H1 (cell line): ENCODE data around the gene PIP5K1C. TPM values are rescaled to one million over a fixed set of nuclear protein-coding genes. Genes with fewer than 3 reads are reported as not detected.

ENCODE experiments used
- ATF2 ChIP-seq: IDR thresholded peaks from 2 replicates; pipeline ENCODE4 v1.6.1; 2012; ENCODE audit warnings: low read length, inconsistent platforms
- RFX5 ChIP-seq: IDR thresholded peaks from 2 replicates; pipeline ENCODE4 v1.6.1; 2011; ENCODE audit warnings: low read depth, low read length, improper control_type of control experiment, borderline replicate concordance
- polyA plus RNA-seq, 7 experiments: library from polyadenylated mRNA; depleted of rRNA in 3 of 7; stranded (reverse) in 5 of 7; unstranded in 2 of 7; fragments of >200 nt in 5 of 7; fragments of 200-250 nt in 2 of 7; gene quantifications; 1 replicate in 5 of 7; 2 replicates in 1 of 7; 4 replicates in 1 of 7; pipeline versions ENCODE4 v1.2.1 to v1.2.3, GENCODE V29; 2011 to 2013; ENCODE audit warnings: missing spikeins in 2 of 7, mixed read lengths in 2 of 7
- total RNA-seq: library from RNA; stranded (reverse); fragmentation: NEBNext Ultra II Directional; extraction: Animal tissue kit (Norgen Biotek cat#: 25700); gene quantifications from 2 replicates; pipeline ENCODE4 v1.2.1, GENCODE V29; 2021

PIP5K1C gene
- total and polyA plus RNA-seq, 2 of the 8 experiments (the other 6 are each of a cell fraction or from before 2014, with no cell fraction given) = 10.6 to 32.9 TPM

GRCh38 chr19:3707868-3708206 lies 7.6 kb upstream of the PIP5K1C start (continued):
- no peak for TF ChIP-seq ATF2
- TF ChIP-seq RFX5 = no peak
